DMS114 treated with DMSO at 0.1 percent for 48 hours (cell line): ENCODE data around the gene LAMB3.

Experiments used
- DNase-seq: peaks from one replicate; lab custom pipeline; 2025; ENCODE audit not compliant: unreplicated experiment; lab: John Stamatoyannopoulos, UW

Gene LAMB3

GRCh38 chr1:209634005-209634737 lies 18.1 kb downstream of the LAMB3 start:
- no peak for DNase-seq

- no peak for DNase-seq
Measured at GRCh38 chr1:209633335-209633997, 18.8 kb downstream of the LAMB3 start.

- no peak for DNase-seq
Measured at GRCh38 chr1:209630383-209631225, 21.6 kb downstream of the LAMB3 start.

- DNase-seq = no peak
Measured at GRCh38 chr1:209629621-209630382, 22.4 kb downstream of the LAMB3 start.

- no peak for DNase-seq
Measured at GRCh38 chr1:209628618-209629299, 23.5 kb downstream of the LAMB3 start.

- DNase-seq = peak; percentile 36
Measured at GRCh38 chr1:209627732-209628196, 24.5 kb downstream of the LAMB3 start.

GRCh38 chr1:209627027-209627731 lies 25.0 kb downstream of the LAMB3 start:
- no peak for DNase-seq

- DNase-seq = no peak
Measured at GRCh38 chr1:209626346-209627026, 25.7 kb downstream of the LAMB3 start.

GRCh38 chr1:209625791-209626285 lies 26.4 kb downstream of the LAMB3 start:
- no peak for DNase-seq

- no peak for DNase-seq
Measured at GRCh38 chr1:209624558-209625549, 27.4 kb downstream of the LAMB3 start.

GRCh38 chr1:209622841-209623829 lies 29.1 kb downstream of the LAMB3 start:
- no peak for DNase-seq

GRCh38 chr1:209621741-209622655 lies 30.2 kb downstream of the LAMB3 start:
- no peak for DNase-seq

GRCh38 chr1:209621286-209621685 lies 30.9 kb downstream of the LAMB3 start:
- no peak for DNase-seq

- DNase-seq = no peak
Measured at GRCh38 chr1:209620487-209620884, 31.7 kb downstream of the LAMB3 start.

GRCh38 chr1:209619696-209620486 lies 32.3 kb downstream of the LAMB3 start:
- no peak for DNase-seq
